Measurements from ENCODE around the gene FNDC3B. TPM values are rescaled to one million over a fixed set of nuclear protein-coding genes. Genes with fewer than 3 reads are reported as not detected.

Gene FNDC3B
- total and polyA plus RNA-seq, 2 donors (not counting 3 experiments of a cell fraction or from before 2014, with no cell fraction given): 91.6 to 295 TPM

DNA sequence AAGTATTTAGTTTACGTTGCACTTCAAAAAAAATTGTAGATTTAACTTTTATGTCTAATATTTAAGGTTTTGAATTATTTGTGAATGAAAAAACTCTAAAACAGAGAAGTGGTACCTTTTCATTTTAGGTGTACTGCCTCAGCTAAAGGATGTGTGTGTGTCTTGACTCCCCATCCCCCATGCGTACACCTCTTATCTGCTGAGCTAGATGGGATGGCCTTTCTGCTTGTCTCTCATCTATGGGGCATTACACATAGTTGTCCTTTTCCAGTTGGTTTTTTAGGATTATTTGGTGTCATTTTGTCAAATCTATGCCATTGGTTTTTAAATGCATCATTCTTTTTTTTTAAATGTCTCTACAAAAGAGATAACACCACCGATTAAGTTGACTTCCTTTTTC is 110.9 kb downstream of the FNDC3B start:
- peak overlapping the region; percentile 94 for H3K27ac ChIP-seq (ENCODE audit: insufficient read depth, low read depth, low read length)
- CTCF ChIA-PET: interaction anchor here (1.7 to 2.3 kb wide), 2 partner anchors 10 to 12 kb away, joined by 6 to 7 read pairs; no protein-coding TSS in a partner anchor

GRCh38 chr3:172150913-172151650 is 111.7 kb downstream of the FNDC3B start:
- H3K27ac ChIP-seq (ENCODE audit: insufficient read depth, low read depth, low read length): peak overlapping the region; percentile 95
- POLR2A ChIA-PET: no interaction called here
- intact Hi-C loops (cut with micrococcal nuclease): no loop called here

More for the DNA sequence above, 110.9 kb downstream of the FNDC3B start:
- intact Hi-C loops (cut with micrococcal nuclease): no loop called here
- H3K27me3 ChIP-seq (ENCODE audit: control insufficient read depth in 2 of 2, insufficient read depth in 2 of 2, low read length in 2 of 2): no peaks in the 10 kb centered on the region
- H2AFZ ChIP-seq (ENCODE audit: low read depth, low read length): no peak overlapping the region
- peaks cover 1 to 4% of the 10 kb centered on the region in 2 experiments for H3K36me3 ChIP-seq (ENCODE audit: control insufficient read depth in 2 of 2, extremely low read depth in 1 of 2, insufficient read depth in 2 of 2, low read length in 2 of 2)
- peaks cover 74% of the 10 kb centered on the region for H3K79me2 ChIP-seq (ENCODE audit: control insufficient read depth, insufficient read depth, low read length)
- no peak for DNase-seq (ENCODE audit: low read depth, low spot score)
- no peak for TF ChIP-seq GATA2 (IDR thresholded peaks at IDR 0.05; ENCODE audit: insufficient read depth, insufficient read length, low read depth, low read length)
- TF ChIP-seq POLR2AphosphoS5 (IDR thresholded peaks at IDR 0.05; ENCODE audit: insufficient read depth, low read depth, low read length): peak; percentile 9
- dilution Hi-C loops (cut with MboI; ENCODE audit: extremely low pct_ligation_motif_present, low sequenced_read_pairs): no loop called here
- H3K4me3 ChIP-seq (replicated peaks in 1 of 3; ENCODE audit: insufficient read depth in 1 of 3, low read depth in 1 of 3, low read length in 3 of 3): no peak overlapping the region
- no peak for FAIRE-seq
- H4K20me1 ChIP-seq (replicated peaks; ENCODE audit: control insufficient read depth, extremely low read depth, insufficient read depth, low read length): no peaks in the 10 kb centered on the region
- peak overlapping the region; percentile 53 for H3K4me2 ChIP-seq (ENCODE audit: insufficient read depth, low read length)
- POLR2A ChIA-PET: interaction anchor here (1.6 kb wide), 1 partner anchor 12 kb away, joined by 4 read pairs; no protein-coding TSS in a partner anchor
- H3K4me1 ChIP-seq (ENCODE audit: control insufficient read depth, extremely low read depth, insufficient read depth, low read length): peaks cover 83% of the 10 kb centered on the region
- H3K9ac ChIP-seq (replicated peaks; ENCODE audit: extremely low read depth, insufficient read depth, low read length): peak overlapping the region; percentile 35
- H3K9me3 ChIP-seq (replicated peaks; ENCODE audit: control insufficient read depth, insufficient read depth, low read length): no peaks in the 10 kb centered on the region
- H3K9me1 ChIP-seq (replicated peaks; ENCODE audit: control insufficient read depth, extremely low read depth, insufficient read depth, low read length): no peaks in the 10 kb centered on the region
- no TSS peak for BruUV-seq (replicated peaks)

More at GRCh38 chr3:172150913-172151650, 111.7 kb downstream of the FNDC3B start:
- H2AFZ ChIP-seq (ENCODE audit: low read depth, low read length): no peak overlapping the region
- H4K20me1 ChIP-seq (replicated peaks; ENCODE audit: control insufficient read depth, extremely low read depth, insufficient read depth, low read length): no peaks in the 10 kb centered on the region
- no peaks in the 10 kb centered on the region for H3K9me3 ChIP-seq (replicated peaks; ENCODE audit: control insufficient read depth, insufficient read depth, low read length)
- H3K4me2 ChIP-seq (ENCODE audit: insufficient read depth, low read length): peak overlapping the region; percentile 60
- no peak overlapping the region for H3K4me3 ChIP-seq (replicated peaks in 1 of 3; ENCODE audit: insufficient read depth in 1 of 3, low read depth in 1 of 3, low read length in 3 of 3)
- CTCF ChIA-PET: interaction anchor here (1.1 kb wide), 1 partner anchor 17 kb away, joined by 3 read pairs; no protein-coding TSS in a partner anchor
- H3K27me3 ChIP-seq (ENCODE audit: control insufficient read depth in 2 of 2, insufficient read depth in 2 of 2, low read length in 2 of 2): no peaks in the 10 kb centered on the region
- peaks cover 89% of the 10 kb centered on the region for H3K4me1 ChIP-seq (ENCODE audit: control insufficient read depth, extremely low read depth, insufficient read depth, low read length)
- H3K9me1 ChIP-seq (replicated peaks; ENCODE audit: control insufficient read depth, extremely low read depth, insufficient read depth, low read length): no peaks in the 10 kb centered on the region
- no TSS peak for BruUV-seq (replicated peaks)
- no peak for DNase-seq (ENCODE audit: low read depth, low spot score)
- peaks cover 74% of the 10 kb centered on the region for H3K79me2 ChIP-seq (ENCODE audit: control insufficient read depth, insufficient read depth, low read length)
- peaks cover 0 to 4% of the 10 kb centered on the region in 2 experiments for H3K36me3 ChIP-seq (ENCODE audit: control insufficient read depth in 2 of 2, extremely low read depth in 1 of 2, insufficient read depth in 2 of 2, low read length in 2 of 2)
- dilution Hi-C loops (cut with MboI; ENCODE audit: extremely low pct_ligation_motif_present, low sequenced_read_pairs): no loop called here
- peak overlapping the region; percentile 88 for H3K9ac ChIP-seq (replicated peaks; ENCODE audit: extremely low read depth, insufficient read depth, low read length)
- no peak for TF ChIP-seq POLR2AphosphoS5 (IDR thresholded peaks at IDR 0.05; ENCODE audit: insufficient read depth, low read depth, low read length)
- TF ChIP-seq FOS (IDR thresholded peaks at IDR 0.05; ENCODE audit: borderline replicate concordance, insufficient read depth, low read length): no peak
- TF ChIP-seq EZH2 (IDR thresholded peaks at IDR 0.05; ENCODE audit: borderline replicate concordance, low read depth, low read length, severe bottlenecking): no peak
- TF ChIP-seq JUN (IDR thresholded peaks at IDR 0.05; ENCODE audit: borderline replicate concordance, insufficient read depth, insufficient read length, low read depth): no peak
- TF ChIP-seq POLR2A (IDR thresholded peaks at IDR 0.05; ENCODE audit: low read depth, low read length): no peak
- FAIRE-seq: no peak
